Activated B cell treated with CpG ODN at 0.5 μM for 24 hours (primary cell): Measurements from ENCODE around the gene CD48. TPM values are rescaled to one million over a fixed set of nuclear protein-coding genes. Genes with fewer than 3 reads are reported as not detected.

ENCODE experiments used
- ATAC-seq: fragments of 200-7000 bp; cut with Tn5 transposase; one replicate; pipeline ENCODE4 v1.10.0; 2021; ENCODE audit warnings: low read depth, mild to moderate bottlenecking, moderate library complexity
- CTCF ChIA-PET: fragments of 350-600 bp; sonication (Branson Sonifier 250); formaldehyde crosslinking; loops from one replicate; lab custom pipeline; 2021; ENCODE audit warnings: antibody characterized with exemption; lab: Charles Lee
- POLR2A ChIA-PET: fragments of 350-600 bp; sonication (Branson Sonifier 250); formaldehyde crosslinking; loops from one replicate; lab custom pipeline; 2021; ENCODE audit warnings: antibody characterized with exemption; lab: Charles Lee
- DNase-seq: peaks from one replicate; pipeline ENCODE4 v3.0.0; 2022
- H3K27ac Mint-ChIP-seq: one replicate; pipeline ENCODE4 v1.8.0; 2020; ENCODE audit warnings: mixed read lengths
- H3K27me3 Mint-ChIP-seq: one replicate; pipeline ENCODE4 v1.8.0; 2021; ENCODE audit warnings: mixed read lengths
- H3K36me3 Mint-ChIP-seq: one replicate; pipeline ENCODE4 v1.8.0; 2021; ENCODE audit warnings: low read depth, mixed read lengths
- H3K4me1 Mint-ChIP-seq: one replicate; pipeline ENCODE4 v1.8.0; 2021; ENCODE audit warnings: mixed read lengths
- H3K4me3 Mint-ChIP-seq: one replicate; pipeline ENCODE4 v1.8.0; 2020; ENCODE audit warnings: mild to moderate bottlenecking, mixed read lengths
- H3K9me3 Mint-ChIP-seq: one replicate; pipeline ENCODE4 v1.8.0; 2020; ENCODE audit warnings: mixed read lengths
- CTCF ChIP-seq: fragments of 200-600 bp; IDR thresholded peaks from one replicate; pipeline ENCODE4 v1.8.0; 2022; ENCODE audit warnings: antibody characterized with exemption, mild to moderate bottlenecking
- intact Hi-C: fragments of 100-400 bp; cut with micrococcal nuclease; formaldehyde crosslinking; loops from one replicate; pipeline ENCODE4 v1.15.1; 2024
- total RNA-seq: library from RNA; stranded (reverse); gene quantifications from 2 replicates; pipeline ENCODE4 v1.2.3, GENCODE V29; 2022

Gene CD48
- total RNA-seq, 1 donor from 2014 or later: 200 TPM

- no peak for TF ChIP-seq CTCF
- peaks cover 6% of the 10 kb centered on the region for H3K9me3 Mint-ChIP-seq
- peaks cover 98% of the 10 kb centered on the region for H3K36me3 Mint-ChIP-seq
- no peak for DNase-seq
- ATAC-seq: no peak
- no peaks in the 10 kb centered on the region for H3K27me3 Mint-ChIP-seq
- H3K4me1 Mint-ChIP-seq: peaks cover 55% of the 10 kb centered on the region
- intact Hi-C loops: loop anchor here (1.0 kb wide), 5 partner anchors 45 to 308 kb away; no protein-coding TSS in a partner anchor
- no peak overlapping the region for H3K4me3 Mint-ChIP-seq
- ChIA-PET CTCF (interaction anchor here (0.6 to 7.5 kb wide), 19 partner anchors 10 to 308 kb away, joined by 3 to 46 read pairs (median 6); partner anchors contain the start of genes CD48 and ITLN2), POLR2A (interaction anchor here (1.1 kb wide), 1 partner anchor 26 kb away, joined by 6 read pairs; no protein-coding TSS in a partner anchor)
- H3K27ac Mint-ChIP-seq: peak overlapping the region; percentile 79
These were observed 29.8 kb downstream of the CD48 start for GRCh38 chr1:160681891-160682140.

GRCh38 chr1:160681066-160681890 is 30.3 kb downstream of the CD48 start:
- H3K27ac Mint-ChIP-seq: peak overlapping the region; percentile 79
- intact Hi-C loops: loop anchor here (1.0 kb wide), 5 partner anchors 46 to 309 kb away; no protein-coding TSS in a partner anchor
- no peak for TF ChIP-seq CTCF
- peak; percentile 67 for DNase-seq
- ATAC-seq: peak; percentile 89
- ChIA-PET CTCF (interaction anchor here (0.9 to 7.5 kb wide), 22 partner anchors 9 to 309 kb away, joined by 3 to 46 read pairs (median 6); partner anchors contain the start of genes CD48 and ITLN2), POLR2A (interaction anchor here (0.6 to 1.1 kb wide), 4 partner anchors 27 to 147 kb away, joined by 3 to 6 read pairs (median 4); partner anchors contain the start of gene CD48)
- peaks cover 2% of the 10 kb centered on the region for H3K9me3 Mint-ChIP-seq
- H3K4me1 Mint-ChIP-seq: peaks cover 52% of the 10 kb centered on the region
- no peak overlapping the region for H3K4me3 Mint-ChIP-seq
- no peaks in the 10 kb centered on the region for H3K27me3 Mint-ChIP-seq
- H3K36me3 Mint-ChIP-seq: peaks cover 97% of the 10 kb centered on the region

- POLR2A ChIA-PET: interaction anchor here (0.6 to 0.9 kb wide), 2 partner anchors 32 to 148 kb away, joined by 3 to 4 read pairs; no protein-coding TSS in a partner anchor
- Mint-ChIP-seq H3K9me3 (no peaks in the 10 kb centered on the region), H3K36me3 (peaks cover 91% of the 10 kb centered on the region), H3K4me1 (peaks cover 48% of the 10 kb centered on the region), H3K4me3 (no peak overlapping the region), H3K27me3 (no peaks in the 10 kb centered on the region), H3K27ac (no peak overlapping the region)
- intact Hi-C loops: no loop called here
- CTCF ChIA-PET: interaction anchor here (1.1 to 7.5 kb wide), 13 partner anchors 8 to 310 kb away, joined by 3 to 46 read pairs (median 8); partner anchors contain the start of genes CD48 and ITLN2
- ATAC-seq (no peak), DNase-seq (no peak)
- TF ChIP-seq CTCF: no peak
These were observed 31.2 kb downstream of the CD48 start for GRCh38 chr1:160680399-160680798.

- ChIA-PET POLR2A (interaction anchor here (0.9 kb wide), 1 partner anchor 33 kb away, joined by 4 read pairs; no protein-coding TSS in a partner anchor), CTCF (interaction anchor here (1.3 to 7.5 kb wide), 9 partner anchors 8 to 310 kb away, joined by 3 to 46 read pairs (median 9); partner anchors contain the start of genes CD48 and ITLN2)
- H3K27me3 Mint-ChIP-seq: no peaks in the 10 kb centered on the region
- H3K27ac Mint-ChIP-seq: peak overlapping the region; percentile 46
- ATAC-seq: no peak
- DNase-seq: no peak
- no peak overlapping the region for H3K4me3 Mint-ChIP-seq
- peaks cover 43% of the 10 kb centered on the region for H3K4me1 Mint-ChIP-seq
- peaks cover 86% of the 10 kb centered on the region for H3K36me3 Mint-ChIP-seq
- no peak for TF ChIP-seq CTCF
- H3K9me3 Mint-ChIP-seq: no peaks in the 10 kb centered on the region
- intact Hi-C loops: loop anchor here (5.0 kb wide), 2 partner anchors 32 to 38 kb away; partner anchors contain the start of gene CD48
These were observed 31.7 kb downstream of the CD48 start for GRCh38 chr1:160679893-160680292.
